ELR (cell line): ENCODE results near the gene IGFBP2.
A peak's percentile ranks its signal among the peaks of the same experiment; 100 is the strongest.

ENCODE experiments used
- DNase-seq: peaks from one replicate; pipeline ENCODE4 v3.0.0-alpha.2; 2015; ENCODE audit warnings: low read depth

IGFBP2 gene

GRCh38 chr2:216615298-216616082, 17.7 kb upstream of the IGFBP2 start:
- DNase-seq, result no peak

- no peak for DNase-seq
Measured at GRCh38 chr2:216616083-216616678, 17.0 kb upstream of the IGFBP2 start.

GRCh38 chr2:216617159-216617815, 15.9 kb upstream of the IGFBP2 start:
- no peak for DNase-seq

GRCh38 chr2:216618785-216619184, 14.4 kb upstream of the IGFBP2 start:
- DNase-seq, result no peak

- no peak for DNase-seq
Measured at GRCh38 chr2:216619411-216620393, 13.5 kb upstream of the IGFBP2 start.

- no peak for DNase-seq
Measured at GRCh38 chr2:216620786-216621185, 12.4 kb upstream of the IGFBP2 start.

GRCh38 chr2:216621292-216621691, 11.9 kb upstream of the IGFBP2 start:
- DNase-seq, result no peak

- DNase-seq, result no peak
Measured at GRCh38 chr2:216622526-216622925, 10.7 kb upstream of the IGFBP2 start.

- DNase-seq, result no peak
Measured at GRCh38 chr2:216624251-216624650, 9.0 kb upstream of the IGFBP2 start.

- DNase-seq, result no peak
Measured at GRCh38 chr2:216626168-216626874, 6.9 kb upstream of the IGFBP2 start.

GRCh38 chr2:216626875-216627245, 6.4 kb upstream of the IGFBP2 start:
- DNase-seq, result no peak

- no peak for DNase-seq
Measured at GRCh38 chr2:216629784-216630183, 3.4 kb upstream of the IGFBP2 start.

- no peak for DNase-seq
Measured at GRCh38 chr2:216632346-216632951, 771 bp upstream of the IGFBP2 start.

- DNase-seq, result peak; percentile 22
Measured at GRCh38 chr2:216633616-216634369, 573 bp downstream of the IGFBP2 start.

- DNase-seq, result no peak
Measured at GRCh38 chr2:216634370-216635148, 1.3 kb downstream of the IGFBP2 start.

- no peak for DNase-seq
Measured at GRCh38 chr2:216635171-216635570, 2.0 kb downstream of the IGFBP2 start.

- DNase-seq, result no peak
Measured at GRCh38 chr2:216635701-216636550, 2.7 kb downstream of the IGFBP2 start.
